Progenitor cell of endocrine pancreas (in vitro differentiated cells): ENCODE measurements around the gene LASP1. TPM values are rescaled to one million over a fixed set of nuclear protein-coding genes. Genes with fewer than 3 reads are reported as not detected.

ENCODE experiments used
- DNase-seq: peaks from one replicate; pipeline ENCODE4 v3.0.0; 2021; ENCODE audit warnings: low spot score; ENCODE audit not compliant: unreplicated experiment
- H3K27ac Mint-ChIP-seq: 2 replicates; pipeline ENCODE4 v1.8.0; 2021; ENCODE audit warnings: mild to moderate bottlenecking, moderate library complexity, mixed read lengths
- H3K27me3 Mint-ChIP-seq: 2 replicates; pipeline ENCODE4 v1.8.0; 2021; ENCODE audit warnings: mixed read lengths
- H3K36me3 Mint-ChIP-seq: 2 replicates; pipeline ENCODE4 v1.8.0; 2022; ENCODE audit warnings: mixed read lengths; ENCODE audit not compliant: insufficient read depth
- H3K4me1 Mint-ChIP-seq: 2 replicates; pipeline ENCODE4 v1.8.0; 2021; ENCODE audit warnings: low read depth, mixed read lengths
- H3K4me3 Mint-ChIP-seq: 2 replicates; pipeline ENCODE4 v1.8.0; 2021; ENCODE audit warnings: low read depth, mild to moderate bottlenecking, moderate library complexity, mixed read lengths
- H3K9me3 Mint-ChIP-seq: 2 replicates; pipeline ENCODE4 v1.8.0; 2021; ENCODE audit warnings: low read depth, mixed read lengths
- total RNA-seq: library from RNA; stranded (reverse); gene quantifications from 2 replicates; pipeline ENCODE4 v1.2.1, GENCODE V29; 2021
- TF ChIP-seq, protein P1 (sequence below): fragments of 200-600 bp; sonication (generic); IDR thresholded peaks from one replicate; pipeline ENCODE4 v1.5.0; 2021; ENCODE audit warnings: antibody characterized with exemption, mild to moderate bottlenecking; ENCODE audit not compliant: unreplicated experiment

LASP1 gene
- total RNA-seq, 1 donor from 2014 or later: 135 TPM

DNA sequence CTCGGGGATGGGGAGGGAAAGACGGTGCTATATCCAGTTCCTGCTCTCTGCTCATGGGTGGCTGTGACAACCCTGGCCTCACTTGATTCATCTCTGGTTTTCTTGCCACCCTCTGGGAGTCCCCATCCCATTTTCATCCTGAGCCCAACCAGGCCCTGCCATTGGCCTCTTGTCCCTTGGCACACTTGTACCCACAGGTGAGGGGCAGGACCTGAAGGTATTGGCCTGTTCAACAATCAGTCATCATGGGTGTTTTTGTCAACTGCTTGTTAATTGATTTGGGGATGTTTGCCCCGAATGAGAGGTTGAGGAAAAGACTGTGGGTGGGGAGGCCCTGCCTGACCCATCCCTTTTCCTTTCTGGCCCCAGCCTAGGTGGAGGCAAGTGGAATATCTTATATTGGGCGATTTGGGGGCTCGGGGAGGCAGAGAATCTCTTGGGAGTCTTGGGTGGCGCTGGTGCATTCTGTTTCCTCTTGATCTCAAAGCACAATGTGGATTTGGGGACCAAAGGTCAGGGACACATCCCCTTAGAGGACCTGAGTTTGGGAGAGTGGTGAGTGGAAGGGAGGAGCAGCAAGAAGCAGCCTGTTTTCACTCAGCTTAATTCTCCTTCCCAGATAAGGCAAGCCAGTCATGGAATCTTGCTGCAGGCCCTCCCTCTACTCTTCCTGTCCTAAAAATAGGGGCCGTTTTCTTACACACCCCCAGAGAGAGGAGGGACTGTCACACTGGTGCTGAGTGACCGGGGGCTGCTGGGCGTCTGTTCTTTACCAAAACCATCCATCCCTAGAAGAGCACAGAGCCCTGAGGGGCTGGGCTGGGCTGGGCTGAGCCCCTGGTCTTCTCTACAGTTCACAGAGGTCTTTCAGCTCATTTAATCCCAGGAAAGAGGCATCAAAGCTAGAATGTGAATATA is 50.8 kb downstream of the LASP1 start:
- no peak overlapping the region for H3K27ac Mint-ChIP-seq
- H3K9me3 Mint-ChIP-seq: no peaks in the 10 kb centered on the region
- no peak overlapping the region for H3K4me3 Mint-ChIP-seq
- peaks cover 5% of the 10 kb centered on the region for H3K4me1 Mint-ChIP-seq
- no peak for DNase-seq
- TF ChIP-seq, protein P1, sequence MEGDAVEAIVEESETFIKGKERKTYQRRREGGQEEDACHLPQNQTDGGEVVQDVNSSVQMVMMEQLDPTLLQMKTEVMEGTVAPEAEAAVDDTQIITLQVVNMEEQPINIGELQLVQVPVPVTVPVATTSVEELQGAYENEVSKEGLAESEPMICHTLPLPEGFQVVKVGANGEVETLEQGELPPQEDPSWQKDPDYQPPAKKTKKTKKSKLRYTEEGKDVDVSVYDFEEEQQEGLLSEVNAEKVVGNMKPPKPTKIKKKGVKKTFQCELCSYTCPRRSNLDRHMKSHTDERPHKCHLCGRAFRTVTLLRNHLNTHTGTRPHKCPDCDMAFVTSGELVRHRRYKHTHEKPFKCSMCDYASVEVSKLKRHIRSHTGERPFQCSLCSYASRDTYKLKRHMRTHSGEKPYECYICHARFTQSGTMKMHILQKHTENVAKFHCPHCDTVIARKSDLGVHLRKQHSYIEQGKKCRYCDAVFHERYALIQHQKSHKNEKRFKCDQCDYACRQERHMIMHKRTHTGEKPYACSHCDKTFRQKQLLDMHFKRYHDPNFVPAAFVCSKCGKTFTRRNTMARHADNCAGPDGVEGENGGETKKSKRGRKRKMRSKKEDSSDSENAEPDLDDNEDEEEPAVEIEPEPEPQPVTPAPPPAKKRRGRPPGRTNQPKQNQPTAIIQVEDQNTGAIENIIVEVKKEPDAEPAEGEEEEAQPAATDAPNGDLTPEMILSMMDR: no peak
- H3K36me3 Mint-ChIP-seq: peaks cover 13% of the 10 kb centered on the region
- H3K27me3 Mint-ChIP-seq: no peaks in the 10 kb centered on the region

- no peaks in the 10 kb centered on the region for H3K27me3 Mint-ChIP-seq
- H3K27ac Mint-ChIP-seq: peak overlapping the region; percentile 2
- H3K36me3 Mint-ChIP-seq: peaks cover 10% of the 10 kb centered on the region
- no peak for DNase-seq
- H3K9me3 Mint-ChIP-seq: no peaks in the 10 kb centered on the region
- TF ChIP-seq, protein P1: no peak
- H3K4me3 Mint-ChIP-seq: no peak overlapping the region
- H3K4me1 Mint-ChIP-seq: peaks cover 11% of the 10 kb centered on the region
Observed at GRCh38 chr17:38921756-38922411, 52.0 kb downstream of the LASP1 start.

GRCh38 chr17:38922538-38923297 is 52.9 kb downstream of the LASP1 start:
- TF ChIP-seq, protein P1: no peak
- no peak overlapping the region for H3K4me3 Mint-ChIP-seq
- H3K27me3 Mint-ChIP-seq: no peaks in the 10 kb centered on the region
- peak overlapping the region; percentile 2 for H3K27ac Mint-ChIP-seq
- no peak for DNase-seq
- H3K9me3 Mint-ChIP-seq: no peaks in the 10 kb centered on the region
- H3K36me3 Mint-ChIP-seq: peaks cover 7% of the 10 kb centered on the region
- peaks cover 11% of the 10 kb centered on the region for H3K4me1 Mint-ChIP-seq

DNA sequence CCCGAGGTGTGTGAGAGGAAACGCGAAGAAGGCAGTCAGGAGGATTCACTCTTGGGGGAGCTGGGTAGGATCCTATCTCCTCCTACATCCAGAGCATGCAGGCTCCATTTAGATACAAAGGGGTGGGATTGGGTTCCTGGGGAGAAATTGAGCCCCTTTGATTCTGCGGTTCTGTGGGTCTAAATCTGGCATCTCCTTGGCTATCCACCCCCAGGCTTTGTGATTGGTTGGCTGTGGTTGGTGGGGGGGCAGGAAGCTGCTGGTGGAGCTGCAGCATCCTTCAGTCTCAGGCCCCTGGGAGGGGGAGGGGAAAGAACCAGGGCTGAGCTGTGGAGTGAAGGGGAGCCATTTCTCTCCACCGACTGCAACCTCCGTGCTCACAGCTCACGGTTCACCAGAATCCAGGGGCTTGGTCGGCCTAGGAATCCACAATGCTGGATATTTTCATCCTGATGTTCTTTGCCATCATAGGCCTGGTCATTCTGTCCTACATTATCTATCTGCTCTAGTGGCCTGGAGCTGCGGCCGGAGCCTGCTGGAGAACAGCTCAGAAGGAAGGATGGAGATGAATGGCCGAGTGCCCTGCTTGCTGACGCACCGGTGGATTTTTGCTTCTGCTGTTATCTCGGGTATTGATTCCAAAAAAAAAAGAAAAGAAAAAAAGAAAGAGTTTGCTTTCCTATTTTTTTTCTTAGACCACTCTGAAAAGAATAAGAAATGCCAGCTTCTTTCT is 55.6 kb downstream of the LASP1 start, which contains the start of gene LASP1NB:
TSS of gene LASP1NB (plus strand) at position 352 of the 733 bp plus-strand sequence.
- Mint-ChIP-seq H3K27me3 (no peaks in the 10 kb centered on the region), H3K27ac (peak within 1 kb of the TSS; percentile 81), H3K4me3 (peak within 1 kb of the TSS; percentile 51), H3K9me3 (no peaks in the 10 kb centered on the region), H3K36me3 (no peaks in the 10 kb centered on the region), H3K4me1 (peaks cover 11% of the 10 kb centered on the region)
- TF ChIP-seq, protein P1: no peak
- no peak for DNase-seq
